ENCODE results near the gene CYP21A2.

Gene CYP21A2

DNA sequence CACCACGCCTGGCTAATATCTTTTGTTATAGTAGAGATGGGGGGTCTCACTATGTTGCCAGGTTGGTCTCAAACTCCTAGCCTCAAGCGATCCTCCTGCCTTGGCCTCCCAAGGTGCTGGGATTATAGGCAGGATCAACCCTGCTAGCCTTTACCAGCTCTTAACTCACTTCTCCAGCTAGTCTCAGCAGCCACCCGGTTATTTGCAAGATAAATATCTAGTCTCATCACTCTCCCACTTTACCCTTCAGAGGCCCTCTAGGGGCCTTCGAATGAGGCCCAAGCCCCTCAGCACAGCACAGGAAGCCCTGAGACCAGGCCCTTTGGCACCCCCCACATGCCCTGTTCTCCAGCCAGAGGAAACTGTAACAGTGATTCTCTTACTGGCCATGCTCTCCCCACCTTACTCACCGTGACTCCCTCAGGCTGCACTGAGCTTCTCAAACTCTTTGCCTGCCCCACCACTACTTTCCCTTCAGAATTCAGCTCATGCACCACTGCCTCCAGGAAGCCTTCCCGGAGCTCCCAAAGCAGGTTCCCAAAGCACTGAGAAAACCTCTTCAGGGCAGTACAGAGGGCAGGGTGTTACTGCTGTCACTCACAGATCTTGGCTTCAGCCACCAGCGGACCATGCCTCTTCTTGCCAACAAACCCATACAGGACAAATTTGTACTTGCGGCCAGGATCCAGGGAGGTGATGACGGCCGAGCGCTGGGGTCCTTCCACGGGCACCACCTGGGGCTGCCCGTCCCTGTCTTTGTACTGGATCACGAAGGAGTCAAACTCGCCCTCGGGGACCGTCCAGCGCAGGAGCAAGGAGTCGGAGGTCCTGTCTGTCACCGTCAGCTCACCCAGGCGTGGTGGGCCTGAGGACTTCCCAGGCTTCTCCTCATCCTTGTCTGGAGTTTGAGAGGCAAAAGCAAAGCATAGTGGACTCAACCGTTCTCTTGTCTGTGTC, 45.9 kb downstream of the CYP21A2 start:
- no peak for DNase-seq (ENCODE audit: low read depth)

GRCh38 chr6:32084780-32085179, 46.6 kb downstream of the CYP21A2 start:
- no peak for DNase-seq (ENCODE audit: low read depth)

- DNase-seq (ENCODE audit: low read depth), result no peak
Measured at GRCh38 chr6:32085759-32086459, 47.7 kb downstream of the CYP21A2 start.

DNA sequence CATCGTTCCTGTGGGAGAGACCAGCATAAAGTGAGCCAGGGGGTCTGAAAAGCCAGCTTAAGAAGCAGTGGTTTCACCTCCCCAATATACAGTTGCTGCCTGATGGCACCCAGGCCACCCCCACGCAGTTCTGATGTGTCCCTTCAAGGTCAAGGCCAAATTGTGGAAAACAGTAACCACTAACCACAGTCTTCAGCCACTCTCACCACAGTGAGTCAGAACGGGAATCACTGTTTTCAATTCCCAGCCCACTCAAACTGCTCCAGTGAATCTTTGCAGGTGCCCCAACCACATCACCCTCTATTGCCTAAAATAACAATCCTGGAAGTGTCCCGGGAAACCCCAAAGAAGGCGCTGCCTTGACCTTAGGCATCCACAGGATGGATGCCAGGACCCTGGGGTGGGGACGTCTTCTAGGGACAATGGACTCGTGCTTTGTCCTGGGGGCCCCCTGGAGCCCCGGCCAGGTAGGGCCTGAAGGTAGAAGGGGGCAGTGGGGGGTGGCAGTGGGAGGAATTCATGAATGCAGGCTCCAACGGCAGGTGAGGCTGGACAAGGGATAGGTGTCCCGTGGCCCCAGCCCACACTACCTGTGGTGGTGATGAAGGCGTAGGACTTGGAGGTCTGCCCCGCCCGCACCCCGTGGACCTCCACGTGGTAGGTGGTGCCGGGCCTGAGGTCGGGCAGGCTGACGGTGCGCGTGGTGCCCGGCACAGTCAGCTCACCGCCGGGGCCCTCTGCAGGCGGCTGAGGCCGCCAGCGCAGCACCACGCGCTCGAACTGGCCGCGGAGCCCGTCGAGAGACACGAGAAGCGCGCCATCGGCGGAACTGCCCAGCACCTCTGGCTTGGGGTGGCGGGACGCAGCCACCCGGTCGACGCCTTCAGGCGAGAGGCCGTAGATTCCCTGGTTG, 48.7 kb downstream of the CYP21A2 start:
- no peak for DNase-seq (ENCODE audit: low read depth)

DNA sequence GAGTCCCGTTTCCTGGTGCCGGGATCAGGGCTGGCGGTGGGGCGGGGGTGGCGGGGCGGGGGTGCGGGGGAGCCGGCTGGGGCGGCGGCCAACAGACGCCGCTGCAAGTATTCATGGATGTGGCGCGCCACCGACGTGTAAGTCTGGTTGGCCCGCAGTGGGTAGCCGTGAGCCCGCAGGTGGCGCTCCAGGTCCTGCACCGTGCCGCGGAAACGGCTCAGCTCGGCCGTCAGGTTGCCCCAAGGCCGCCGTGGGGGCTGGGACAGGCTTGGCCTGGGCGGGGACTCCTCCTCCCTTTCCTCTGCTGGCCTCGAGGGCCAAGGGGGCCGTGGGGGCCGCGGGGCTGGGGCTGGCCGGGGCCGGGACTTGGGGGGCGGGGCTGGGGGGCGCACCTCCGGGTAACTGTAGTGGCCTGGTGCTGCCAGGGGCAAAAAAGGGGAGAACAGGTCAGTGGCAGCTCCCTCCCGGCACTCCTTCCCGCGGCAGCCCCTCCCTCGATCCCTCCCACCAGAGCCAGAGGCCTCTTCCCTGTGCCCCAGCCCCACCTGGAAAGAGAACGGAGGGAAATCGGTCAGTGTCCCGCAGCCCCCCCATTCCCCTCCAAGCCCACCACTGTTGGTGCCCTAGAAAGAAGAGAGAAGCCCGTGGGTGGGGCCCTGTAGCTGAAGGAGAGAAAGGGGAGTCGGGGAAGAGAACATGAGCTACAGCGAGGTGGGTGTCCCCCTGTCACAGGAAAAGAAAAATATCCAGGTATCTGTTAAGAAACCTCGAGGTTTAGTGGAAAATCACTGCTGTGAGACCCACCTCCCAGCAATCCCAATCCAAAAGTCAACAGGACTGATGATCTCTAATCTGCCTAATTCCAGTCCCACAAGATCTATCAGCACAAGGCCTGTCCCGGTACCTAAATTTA, 49.6 kb downstream of the CYP21A2 start:
- no peak for DNase-seq (ENCODE audit: low read depth)

DNA sequence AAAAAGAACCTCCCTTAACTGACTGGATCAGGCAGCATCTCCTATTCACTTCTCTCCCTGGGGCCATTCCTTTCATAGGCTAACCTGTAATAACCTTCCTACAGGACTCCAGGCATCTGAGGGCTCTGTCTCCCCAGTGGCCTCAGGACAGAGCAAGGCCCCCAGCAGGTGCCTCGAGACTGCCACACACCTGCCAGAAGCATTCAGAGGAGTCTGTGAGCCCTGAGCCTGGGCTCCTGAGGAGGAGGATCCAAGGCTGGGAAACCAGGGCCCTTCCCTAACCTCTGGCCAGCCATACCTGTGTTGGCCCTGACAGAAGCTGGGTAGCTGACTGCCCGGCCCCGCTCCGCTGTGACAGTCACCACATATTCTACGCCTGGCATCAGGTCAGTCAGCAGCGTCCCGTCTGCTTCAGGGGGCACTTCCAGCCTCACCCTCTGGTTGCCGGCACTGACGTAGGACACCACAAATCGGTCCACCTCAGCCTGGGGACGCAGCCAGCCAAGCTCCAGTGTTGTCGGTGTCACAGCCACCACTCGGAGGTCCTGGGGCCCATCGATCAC, 50.4 kb downstream of the CYP21A2 start:
- DNase-seq (ENCODE audit: low read depth), result no peak

DNA sequence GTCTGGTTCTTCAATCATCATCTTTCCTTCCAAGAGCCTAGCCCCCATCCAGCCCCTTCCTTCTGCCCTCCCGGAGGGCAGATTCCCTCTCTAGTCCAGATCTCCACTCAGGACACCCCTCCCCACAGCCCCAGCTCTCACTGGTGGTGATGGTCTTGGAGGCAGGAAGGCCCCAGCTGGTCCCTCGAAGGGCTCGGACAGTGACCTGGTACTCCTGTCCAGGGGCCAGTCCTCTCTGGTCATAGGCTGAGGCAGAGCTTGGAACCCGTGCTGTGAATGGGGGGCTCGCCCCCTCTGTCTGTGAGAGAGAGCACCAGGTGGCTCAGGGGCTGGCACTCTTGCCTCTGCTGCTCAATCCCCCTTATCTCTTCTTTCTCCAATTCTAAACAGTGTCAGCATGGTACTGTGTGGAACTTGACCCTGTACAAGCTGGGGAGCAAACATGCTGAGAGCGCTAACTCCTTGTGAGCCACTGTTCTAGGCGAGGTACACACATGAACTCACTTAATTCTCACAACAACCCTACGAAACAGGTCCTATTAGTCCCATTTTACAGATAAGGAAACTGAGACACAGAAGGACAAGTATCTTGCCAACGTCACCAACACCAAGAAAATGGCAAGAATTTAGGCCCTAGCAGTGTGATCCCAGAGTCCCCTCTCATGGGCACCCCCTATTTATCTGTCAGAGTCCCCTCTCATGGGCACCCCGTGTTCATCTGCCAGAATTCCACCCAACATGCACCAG, 51.0 kb downstream of the CYP21A2 start:
- DNase-seq (ENCODE audit: low read depth), result no peak
